ENCODE results near the gene CWH43. TPM values are rescaled to one million over a fixed set of nuclear protein-coding genes. Genes with fewer than 3 reads are reported as not detected.
A peak's percentile ranks its signal among the peaks of the same experiment; 100 is the strongest.
"Not testable (repeated sequence)": the region's sequence is repeated elsewhere in the genome, so short reads cannot be mapped to it uniquely, and the experiment has no call there.

CWH43 gene
- total and polyA plus RNA-seq, 5 donors, result not detected

- H3K9me3 ChIP-seq (ENCODE audit: control insufficient read depth, low read length); H3K4me1 ChIP-seq (ENCODE audit: control insufficient read depth, insufficient read depth, low read length); DNase-seq; H3K27ac ChIP-seq (ENCODE audit: low read length); H3K4me3 ChIP-seq (ENCODE audit: low read length); intact Hi-C loops (cut with DNase I); H3K27me3 ChIP-seq (ENCODE audit: control insufficient read depth, insufficient read depth): not testable (repeated sequence)
- peak; percentile 64 to 78 for ATAC-seq
- 60% methylated on average over 10 of the region's 10 CpGs for WGBS
Observed at GRCh38 chr4:49109567-49110166, 123.6 kb downstream of the CWH43 start.

GRCh38 chr4:49110579-49110978, 124.5 kb downstream of the CWH43 start:
- intact Hi-C loops (cut with DNase I); DNase-seq; H3K9me3 ChIP-seq (ENCODE audit: control insufficient read depth, low read length); H3K4me3 ChIP-seq (ENCODE audit: low read length); H3K27me3 ChIP-seq (ENCODE audit: control insufficient read depth, insufficient read depth); H3K4me1 ChIP-seq (ENCODE audit: control insufficient read depth, insufficient read depth, low read length); H3K27ac ChIP-seq (ENCODE audit: low read length): not testable (repeated sequence)
- peak; percentile 80 to 85 for ATAC-seq
- WGBS, result 66% methylated on average over 5 of the region's 5 CpGs

Other genes starting within 250 kb of the CWH43 start
- 10 to 100 TPM; 40.3 to 50.7 (median 43.9) TPM for gene FRYL, start 206.0 kb upstream of the CWH43 start, total RNA-seq
- gene FRYL, start 206.0 kb upstream of the CWH43 start, polyA plus RNA-seq, result 13.5 TPM
- 100 to 1,000 TPM; 150 to 155 (median 151) TPM for gene OCIAD1, start 155.2 kb upstream of the CWH43 start, total RNA-seq
- 193 TPM for gene OCIAD1, start 155.2 kb upstream of the CWH43 start, polyA plus RNA-seq
- 10 to 100 TPM; 12.5 to 20.8 (median 15.7) TPM for gene OCIAD2, start 79.5 kb upstream of the CWH43 start, total RNA-seq
- gene OCIAD2, start 79.5 kb upstream of the CWH43 start, polyA plus RNA-seq, result 21.4 TPM

Data from right cardiac atrium (tissue), 5 donors.